ENCODE results near the gene EXOC7.

EXOC7 gene

GRCh38 chr17:76138234-76138895, 34.8 kb upstream of the EXOC7 start:
- no peak for DNase-seq

DNA sequence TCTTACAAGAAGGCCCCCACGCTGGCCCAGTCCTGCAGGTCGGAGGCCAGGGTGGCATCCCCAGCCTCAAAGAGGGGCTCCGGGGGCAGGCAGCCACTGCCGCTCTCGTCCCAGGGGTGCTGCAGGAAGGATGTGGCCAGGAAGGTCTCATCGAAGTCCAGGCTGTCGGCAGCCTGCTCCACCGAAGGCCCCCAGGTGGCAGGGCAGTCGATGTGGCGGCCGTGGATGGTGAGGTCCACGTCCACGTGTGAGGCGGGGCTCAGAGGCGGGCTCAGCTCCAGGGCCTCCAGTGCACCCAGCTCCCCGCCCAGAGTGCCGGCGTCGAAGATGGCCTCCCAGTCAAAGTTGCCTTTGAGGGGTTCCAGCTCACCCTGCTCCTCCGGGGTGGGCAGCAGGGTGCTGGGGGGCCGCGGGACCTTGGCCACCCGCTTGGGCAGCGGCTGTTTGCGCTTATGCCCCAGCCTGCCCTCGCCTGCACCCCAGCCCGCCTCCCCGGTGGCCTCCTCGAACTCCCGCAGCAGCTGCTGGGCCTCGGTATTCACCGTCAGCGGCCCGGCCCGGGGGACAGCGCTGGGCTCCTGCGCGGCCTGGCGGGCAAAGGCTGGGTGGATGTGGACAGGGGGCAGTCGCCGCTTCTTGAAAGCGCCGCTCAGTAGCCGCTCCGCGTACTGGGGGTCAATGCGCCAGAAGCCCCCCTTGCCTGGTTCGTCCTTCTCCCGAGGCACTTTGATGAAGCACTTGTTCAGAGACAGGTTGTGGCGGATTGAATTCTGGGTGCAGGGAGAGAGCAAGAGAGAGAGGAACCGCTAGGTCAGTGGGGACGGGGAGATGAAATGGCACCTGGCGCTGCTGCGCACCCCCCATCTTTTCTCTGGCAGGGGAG, 34.0 kb upstream of the EXOC7 start:
- no peak for DNase-seq

- DNase-seq, result no peak
Measured at GRCh38 chr17:76137001-76137350, 33.4 kb upstream of the EXOC7 start.

- DNase-seq, result no peak
Measured at GRCh38 chr17:76136276-76137000, 32.9 kb upstream of the EXOC7 start.

- DNase-seq, result no peak
Measured at GRCh38 chr17:76135810-76136188, 32.2 kb upstream of the EXOC7 start.

GRCh38 chr17:76134911-76135809, 31.6 kb upstream of the EXOC7 start:
- no peak for DNase-seq

DNA sequence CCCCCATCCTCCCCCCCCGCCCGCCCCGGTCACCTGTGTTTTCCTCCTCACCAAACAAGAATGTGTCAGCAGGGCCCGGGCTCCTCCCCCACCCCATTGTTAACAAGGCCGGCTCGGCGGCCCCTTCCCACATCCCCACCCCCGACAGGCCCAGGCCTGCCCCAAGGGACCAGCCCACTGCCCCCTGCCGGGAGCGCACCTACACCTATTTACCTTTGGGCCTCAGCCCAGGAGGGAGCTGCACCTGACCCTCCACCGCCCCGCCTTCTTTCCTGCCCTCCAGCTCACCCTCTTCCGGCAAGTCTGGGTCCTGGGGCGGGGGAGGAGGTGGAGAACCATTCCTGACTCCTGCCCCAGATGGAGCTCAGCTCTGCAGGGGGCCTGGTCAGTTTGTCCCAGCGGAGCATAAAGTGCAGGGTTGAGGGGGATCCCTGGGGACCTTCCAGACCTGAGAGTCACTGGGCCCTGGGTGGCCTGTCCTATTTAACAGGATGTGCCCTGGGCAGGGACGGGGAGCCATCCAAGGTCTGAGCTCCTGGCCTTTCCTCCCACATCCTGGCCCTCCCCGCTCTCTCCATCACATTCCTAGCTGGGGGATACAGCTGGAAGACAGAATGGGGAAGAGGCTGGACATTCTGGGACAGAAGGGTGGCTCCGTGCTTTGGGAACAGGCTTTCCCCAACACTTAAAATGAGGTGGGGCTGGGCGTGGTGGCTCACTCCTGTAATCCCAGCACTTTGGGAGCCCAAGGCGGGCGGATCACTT, 29.2 kb upstream of the EXOC7 start:
- DNase-seq, result no peak

- DNase-seq, result no peak
Measured at GRCh38 chr17:76131692-76132573, 28.3 kb upstream of the EXOC7 start.

DNA sequence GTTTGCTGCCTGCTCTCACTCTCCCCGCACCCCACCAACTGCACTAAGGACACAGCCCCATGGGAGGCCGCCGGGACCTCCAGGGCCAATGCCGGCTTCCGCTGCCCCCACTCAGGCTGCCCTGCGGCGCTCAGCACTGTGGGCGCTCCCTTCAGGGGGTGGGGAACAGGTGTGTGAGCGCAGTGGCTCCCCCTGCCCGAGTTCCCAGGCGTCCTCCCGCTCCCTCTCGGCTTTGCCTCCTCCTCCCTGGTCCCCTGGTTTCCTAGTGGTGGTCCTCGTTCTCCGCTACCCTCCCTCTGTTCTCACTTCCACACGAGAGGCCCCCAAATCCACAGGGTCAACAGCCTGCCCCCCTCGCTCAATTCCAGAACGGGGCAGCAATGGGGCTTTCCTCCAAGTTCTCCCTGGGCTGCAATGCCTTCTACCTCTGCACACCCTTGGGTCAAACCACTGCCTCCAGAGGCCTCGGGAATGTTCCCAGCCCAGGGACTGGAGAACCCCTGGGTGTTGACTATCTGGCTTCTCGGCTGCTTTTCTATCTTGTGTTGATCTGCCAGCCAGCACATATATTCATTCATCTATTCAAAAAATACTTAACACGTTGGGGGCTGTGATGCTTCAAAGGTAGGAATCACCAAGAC, 27.6 kb upstream of the EXOC7 start:
- DNase-seq, result no peak

DNA sequence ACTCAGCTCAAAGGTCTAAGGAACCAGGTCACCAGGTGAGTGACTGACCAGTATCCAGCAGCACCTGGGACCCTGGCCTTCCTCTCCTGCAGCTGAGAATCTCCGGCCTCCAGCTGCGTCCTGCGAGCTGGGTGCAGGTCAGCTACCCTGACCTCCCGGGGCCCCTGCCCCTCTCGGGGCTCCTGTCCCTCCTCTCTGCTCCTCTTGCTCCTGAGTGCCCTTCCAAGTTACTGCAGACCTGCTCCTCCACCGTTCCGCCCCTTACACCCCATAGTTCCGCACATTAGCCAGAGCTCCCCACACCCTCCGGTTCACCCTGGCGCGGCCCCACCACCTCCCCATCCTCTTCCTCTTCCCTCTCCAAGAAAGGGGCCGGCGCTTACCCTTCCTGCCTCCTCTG, 26.9 kb upstream of the EXOC7 start:
- no peak for DNase-seq

DNA sequence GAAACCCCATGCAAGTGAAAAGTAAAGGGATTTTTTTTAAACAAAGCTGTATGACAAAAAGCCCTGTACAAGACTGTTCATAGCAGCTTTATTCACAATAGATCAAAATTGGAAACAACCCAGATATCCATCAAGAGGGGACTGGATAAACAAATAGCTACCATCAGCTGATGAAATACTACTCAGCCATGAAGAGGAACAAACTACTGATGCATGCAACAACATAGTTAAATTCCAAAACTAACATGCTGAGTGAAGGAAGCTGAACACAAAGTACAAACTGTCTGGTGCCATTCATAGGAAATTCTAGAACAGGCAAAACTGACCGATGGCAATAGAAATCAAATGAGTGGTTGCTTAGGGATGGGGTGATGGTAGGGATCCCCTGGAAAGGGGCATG, 22.3 kb upstream of the EXOC7 start:
- DNase-seq, result no peak

- no peak for DNase-seq
Measured at GRCh38 chr17:76125391-76125675, 21.7 kb upstream of the EXOC7 start.

DNA sequence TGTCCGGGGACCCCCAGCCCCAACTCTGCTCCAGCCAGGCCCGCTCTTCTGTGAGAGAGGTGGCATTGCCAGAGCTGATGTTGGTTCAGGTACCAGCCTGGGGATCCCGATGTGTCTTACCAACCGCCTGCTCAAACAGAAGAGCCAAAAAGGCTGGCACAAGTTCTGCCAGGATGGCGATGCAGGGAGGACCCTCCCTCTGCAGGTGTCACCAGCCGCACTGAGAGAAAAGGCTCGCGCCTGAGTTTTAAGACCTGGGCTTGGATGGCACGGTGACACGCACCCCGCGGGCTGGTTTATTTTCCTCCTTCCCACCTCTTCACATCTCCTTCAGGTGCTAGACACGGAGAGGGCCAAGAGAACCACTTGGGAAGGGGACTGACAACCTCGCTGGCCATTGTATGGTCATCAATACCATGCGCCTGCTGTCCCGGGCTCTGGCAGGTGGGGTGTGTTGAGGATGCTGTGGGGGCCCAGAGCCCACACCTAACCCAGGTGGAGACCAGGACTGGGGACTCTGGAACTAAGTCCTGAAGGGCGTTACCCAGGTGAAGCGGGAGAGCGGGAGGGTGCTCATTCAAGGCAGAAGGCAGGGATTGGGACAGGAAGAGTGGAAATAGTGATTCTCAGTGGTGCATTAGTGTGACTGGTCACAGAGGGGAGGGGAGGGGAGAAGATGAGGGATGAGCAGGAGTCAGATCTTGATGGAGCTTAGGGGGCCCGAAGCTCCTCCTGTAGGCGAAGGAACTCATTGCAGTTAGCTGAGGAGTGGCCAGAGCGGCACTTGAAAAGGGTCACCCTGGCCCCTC, 21.2 kb upstream of the EXOC7 start:
- no peak for DNase-seq

DNA sequence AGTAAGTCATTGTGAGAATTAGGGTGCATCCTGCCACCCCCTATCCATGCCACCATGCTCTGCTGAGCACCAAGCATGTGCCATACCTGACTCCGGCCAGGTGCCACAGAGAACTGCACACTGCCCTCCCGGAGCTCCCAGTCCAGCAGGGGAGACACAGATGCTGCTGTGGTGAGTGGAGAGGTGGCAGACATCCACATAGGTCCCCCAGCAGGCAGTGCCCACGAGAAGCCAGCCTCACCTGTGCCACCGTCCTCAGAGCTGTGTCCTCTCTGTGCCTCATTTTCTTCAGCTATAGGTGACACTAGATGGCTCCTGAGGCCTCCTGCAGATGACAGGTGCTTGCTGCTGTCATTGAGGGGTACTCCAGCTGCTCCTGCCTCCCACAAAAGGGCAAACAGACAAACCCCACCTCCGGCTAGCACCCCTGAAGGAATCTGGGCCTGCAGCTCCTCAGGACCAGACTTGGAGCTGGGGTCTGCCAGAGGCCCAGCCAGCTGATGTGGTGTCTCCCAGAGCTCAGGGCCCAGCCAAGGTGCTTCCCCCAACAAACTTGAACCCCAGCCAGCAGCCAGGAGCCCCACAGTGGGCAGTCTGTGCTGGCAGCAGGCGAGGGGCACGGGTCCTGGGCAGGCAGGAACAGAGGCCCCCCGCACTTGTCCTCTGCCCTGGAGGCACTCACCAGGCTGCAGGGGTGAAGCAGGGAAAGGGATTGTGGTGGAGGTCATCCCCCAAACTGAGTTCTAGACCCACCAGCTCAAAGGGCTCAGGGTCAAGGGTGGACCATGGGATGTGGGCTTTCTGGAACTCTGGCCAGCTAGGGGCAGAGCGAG, 20.4 kb upstream of the EXOC7 start:
- no peak for DNase-seq

GRCh38 chr17:76123191-76123499, 19.6 kb upstream of the EXOC7 start:
- DNase-seq, result no peak

DNA sequence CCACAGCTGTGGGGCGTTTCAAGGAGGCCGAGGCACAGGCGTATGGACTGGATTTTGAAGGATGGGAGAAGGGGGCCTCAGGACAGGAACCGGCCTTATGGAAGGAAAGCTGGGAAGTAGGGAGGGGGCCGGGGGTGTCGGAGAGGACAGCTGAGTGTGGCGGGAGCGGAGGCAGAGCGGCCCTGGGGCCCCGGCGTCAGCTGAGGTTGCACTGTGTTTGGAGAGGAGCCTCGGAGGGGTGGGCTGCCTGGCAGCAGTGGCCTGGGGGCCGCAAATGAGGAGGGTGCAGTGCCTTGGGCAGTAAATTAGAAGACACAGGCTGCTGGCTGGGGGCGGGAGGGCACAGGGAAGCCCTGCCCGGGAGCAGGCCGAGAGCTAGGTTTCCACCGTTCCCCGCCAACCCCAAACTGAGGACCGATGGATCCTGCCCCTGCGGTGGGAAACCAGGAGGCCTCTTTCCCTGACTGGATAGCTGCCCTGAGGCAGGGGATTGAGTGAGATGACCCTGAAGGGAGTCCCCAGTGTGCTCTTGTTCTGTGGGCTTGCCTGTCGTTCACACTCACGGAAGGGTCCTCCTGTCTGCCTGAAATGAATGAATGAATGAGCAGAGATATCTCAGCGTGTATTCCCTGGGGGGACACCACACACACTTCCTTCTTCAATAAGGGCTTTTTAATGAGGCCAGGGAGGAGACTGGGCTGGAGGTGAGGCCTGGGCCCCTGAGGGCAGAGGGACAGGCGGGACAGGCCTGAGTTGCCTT, 19.0 kb upstream of the EXOC7 start:
- DNase-seq, result no peak

DNA sequence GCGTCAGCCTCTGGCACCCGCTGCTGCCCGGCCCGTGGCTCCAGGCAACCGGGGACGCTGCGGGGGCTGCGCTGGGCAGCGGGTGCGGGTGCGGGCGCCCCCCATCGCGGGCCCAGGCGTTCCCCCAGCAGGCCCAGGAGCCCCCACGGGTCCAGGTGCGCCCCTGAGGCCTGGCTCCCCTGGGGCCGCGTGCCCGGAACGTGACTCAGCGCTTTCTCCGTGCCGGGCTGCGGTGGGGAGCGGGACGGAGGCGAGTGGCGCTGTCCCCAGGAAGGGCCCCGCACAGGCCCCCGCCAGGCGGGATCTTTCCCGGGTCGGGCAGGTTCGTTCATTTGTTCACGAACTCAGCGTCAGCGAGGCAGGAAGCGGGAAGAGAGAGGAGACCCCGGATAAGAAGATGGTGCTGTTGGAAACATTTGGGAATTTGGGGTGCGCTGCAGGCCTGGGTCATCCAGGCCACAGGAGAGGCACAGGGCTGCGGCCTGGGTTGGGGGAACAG, 18.4 kb upstream of the EXOC7 start:
- DNase-seq, result no peak

- no peak for DNase-seq
Measured at GRCh38 chr17:76120658-76121008, 17.0 kb upstream of the EXOC7 start.
